Activated CD4-positive, alpha-beta T cell treated with anti-CD3 and anti-CD28 coated beads, Interleukin-2, amount 50 U/mL, for 16 hours (primary cell): Measurements from ENCODE around the gene TOR1B.
A peak's percentile ranks its signal among the peaks of the same experiment; 100 is the strongest.
"Not testable (repeated sequence)": the region's sequence is repeated elsewhere in the genome, so short reads cannot be mapped to it uniquely, and the experiment has no call there.

Experiments
- DNase-seq: peaks from one replicate; pipeline ENCODE4 v3.0.0-alpha.2; 2020

Gene TOR1B

DNA sequence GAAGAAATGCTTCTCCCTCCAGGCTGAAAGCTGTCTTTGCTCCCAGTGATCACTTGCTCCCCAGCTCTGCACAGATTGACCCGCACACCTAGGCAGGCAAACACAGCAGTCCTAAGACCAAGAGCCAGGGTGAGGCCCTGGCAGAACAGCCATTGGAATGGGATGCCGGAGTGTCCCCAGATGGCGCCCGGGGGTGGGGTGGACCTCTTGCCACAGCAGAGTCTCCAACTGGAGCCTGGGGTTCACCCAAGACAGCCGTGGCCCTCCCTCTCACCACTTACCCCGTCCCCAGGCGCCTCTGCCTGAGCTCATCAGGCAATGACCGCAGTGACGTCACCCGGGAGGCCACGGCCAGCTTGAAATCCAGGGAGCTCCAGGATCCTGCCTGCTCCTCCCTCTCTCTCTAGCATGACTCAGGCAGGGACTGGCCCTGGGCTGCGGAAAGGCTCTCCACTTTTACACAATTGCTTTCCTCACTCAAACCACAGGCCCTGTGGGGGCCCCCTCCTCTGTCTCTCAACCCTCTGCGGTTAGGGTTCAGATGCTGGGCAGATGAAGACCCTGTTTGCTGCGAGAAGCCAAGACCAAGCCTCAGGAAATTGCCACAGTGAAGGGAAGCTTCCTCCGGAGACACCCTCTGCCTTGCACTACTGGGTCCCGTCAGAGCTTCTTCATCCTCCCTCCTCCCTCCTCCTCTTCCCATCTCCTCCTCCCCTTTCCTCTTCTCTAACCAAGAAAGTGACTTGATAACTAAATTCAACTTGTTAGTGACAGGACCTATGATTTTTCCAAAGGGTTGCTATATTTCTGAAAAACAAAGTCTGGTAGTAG, 25.8 kb upstream of the TOR1B start:
- peak; percentile 46 for DNase-seq

DNA sequence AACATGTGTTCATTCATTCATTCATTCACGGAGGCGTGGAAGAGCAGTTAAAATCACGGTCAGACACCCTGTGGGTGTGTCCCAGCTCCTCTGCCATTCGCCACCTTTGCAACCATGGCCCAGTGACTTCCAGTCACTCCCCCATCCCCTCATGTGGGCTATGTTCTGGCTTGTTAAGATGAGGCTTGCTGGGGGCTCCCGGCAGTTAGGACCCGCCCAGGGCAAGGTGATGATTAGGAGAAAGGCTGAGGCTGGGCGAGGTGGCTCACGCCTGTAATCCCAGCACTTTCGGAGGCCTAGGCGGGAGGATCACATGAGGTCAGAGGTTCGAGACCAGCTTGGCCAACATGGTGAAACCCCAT, 25.2 kb upstream of the TOR1B start:
- DNase-seq: no peak

DNA sequence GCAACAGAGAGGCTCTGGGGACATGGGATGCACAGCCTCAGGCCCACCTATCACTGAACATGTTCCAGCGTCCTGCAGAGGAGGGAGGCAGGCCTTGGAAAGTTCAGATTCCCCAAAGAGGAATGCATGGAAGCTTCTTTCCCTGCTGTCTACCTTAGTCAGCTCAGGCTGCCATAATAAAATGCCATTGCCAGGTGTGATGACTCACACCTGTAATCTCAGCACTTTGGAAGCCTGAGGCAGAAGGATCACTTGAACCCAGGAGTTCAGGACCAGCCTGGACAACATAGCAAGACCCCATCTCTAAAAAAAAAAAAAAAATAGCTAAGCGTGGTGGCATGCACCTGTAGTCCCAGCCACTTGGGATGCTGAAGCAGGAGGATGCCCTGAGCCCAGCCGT, 24.5 kb upstream of the TOR1B start:
- no peak for DNase-seq

DNA sequence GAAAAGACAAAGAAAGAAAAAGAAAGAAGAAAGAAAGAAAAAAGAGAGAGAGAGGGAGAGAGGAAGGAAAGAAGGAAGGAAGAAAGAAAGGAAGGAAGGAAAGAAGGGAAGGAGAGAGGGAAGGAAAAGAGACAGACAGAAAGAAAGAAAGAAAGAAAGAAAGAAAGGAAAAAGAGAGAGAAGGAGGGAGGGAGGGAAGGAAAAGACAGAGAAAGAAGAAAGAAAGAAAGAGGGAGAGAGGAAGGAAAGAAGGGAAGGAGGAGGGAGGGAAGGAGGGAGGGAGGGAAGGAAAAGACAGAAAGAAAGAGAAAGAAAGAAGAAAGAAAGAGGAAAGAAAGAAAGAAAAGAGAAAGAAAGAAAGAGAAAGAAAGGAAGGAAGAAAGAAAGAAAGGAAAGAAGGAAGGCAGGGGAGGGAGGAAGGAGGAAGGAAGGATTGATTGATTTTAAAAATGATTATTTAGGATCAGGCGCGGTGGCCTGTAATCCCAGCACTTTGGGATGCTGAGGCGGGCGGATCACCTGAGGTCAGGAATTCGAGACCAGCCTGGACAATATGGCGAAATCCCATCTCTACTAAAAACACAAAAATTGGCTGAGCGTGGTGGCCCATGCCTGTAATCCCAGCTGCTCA, 23.3 kb upstream of the TOR1B start:
- DNase-seq: no peak

DNA sequence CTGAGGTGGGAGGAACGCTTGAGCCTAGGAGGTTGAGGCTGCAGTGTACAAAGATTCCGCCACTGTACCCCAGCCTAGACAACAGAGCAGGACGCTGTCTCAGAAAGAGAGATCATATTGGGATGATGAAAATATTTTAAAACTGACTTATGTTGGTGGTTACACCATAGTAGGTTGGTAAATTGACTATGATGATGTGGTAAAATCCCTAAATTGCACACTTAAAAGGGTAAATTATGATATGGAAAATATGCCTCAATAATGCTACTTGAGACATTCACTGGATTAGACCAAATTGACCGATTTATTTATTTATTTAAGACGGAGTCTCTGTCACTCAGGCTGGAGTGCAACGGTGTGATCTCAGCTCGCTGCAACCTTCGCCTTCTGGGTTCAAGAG, 21.9 kb upstream of the TOR1B start:
- no peak for DNase-seq

DNA sequence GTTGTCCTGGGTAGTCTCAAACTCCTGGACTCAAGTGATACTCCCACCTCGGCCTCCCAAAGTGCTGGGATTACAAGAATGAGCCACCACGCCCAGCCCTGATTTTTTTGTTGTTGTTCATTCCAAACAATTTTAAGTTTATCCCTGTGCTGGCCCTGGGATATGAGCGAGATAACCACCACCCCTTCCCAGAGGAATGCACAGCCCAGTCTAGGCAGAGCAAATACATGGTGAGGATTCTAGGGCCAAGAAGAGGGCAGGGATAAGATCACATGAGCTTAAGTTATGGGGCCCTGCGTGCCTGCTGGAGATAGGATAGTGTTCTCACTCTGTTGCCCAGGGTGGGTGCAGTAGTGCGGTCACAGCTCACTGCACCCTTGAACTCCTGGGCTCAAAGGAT, 21.0 kb upstream of the TOR1B start:
- no peak for DNase-seq

DNA sequence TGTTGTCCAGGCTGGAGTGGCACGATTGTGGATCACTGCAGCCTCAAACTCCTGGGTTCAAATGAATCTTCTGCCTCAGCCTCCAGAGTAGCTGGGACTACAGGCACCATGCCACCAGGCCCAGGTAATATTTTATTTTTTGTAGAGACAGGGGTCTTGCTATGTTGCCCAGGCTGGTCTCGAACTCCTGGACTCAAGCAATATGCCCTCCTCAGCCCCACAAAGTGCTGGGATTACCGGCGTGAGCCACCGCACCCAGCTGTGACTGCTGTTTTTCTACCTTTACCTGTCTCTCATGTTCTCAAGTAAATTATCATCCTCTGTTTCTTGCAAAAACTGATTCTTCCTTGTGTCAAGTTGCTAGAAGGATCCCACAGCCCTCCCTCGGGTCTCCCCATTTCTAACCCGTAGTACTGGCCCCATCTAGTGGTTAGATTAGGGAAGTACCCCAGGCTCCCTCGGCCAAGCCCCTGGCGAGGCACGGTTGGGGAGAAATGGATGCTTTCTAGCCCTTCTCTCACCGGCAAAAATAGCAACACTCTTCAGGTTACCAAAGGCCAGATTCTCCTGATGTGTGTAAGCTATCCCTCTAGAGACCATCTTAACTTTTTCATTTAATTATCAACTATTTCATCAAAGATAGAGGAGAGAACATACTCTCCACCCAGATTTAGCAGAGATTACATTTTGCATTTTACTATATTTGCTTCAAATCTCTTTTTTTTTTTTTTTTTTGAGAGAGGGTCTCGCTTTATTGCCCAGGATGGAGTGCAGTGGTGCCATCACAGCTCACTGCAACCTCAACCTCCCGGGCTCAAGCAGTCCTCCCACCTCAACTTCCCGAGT, 19.2 kb upstream of the TOR1B start:
- peak; percentile 80 for DNase-seq

DNA sequence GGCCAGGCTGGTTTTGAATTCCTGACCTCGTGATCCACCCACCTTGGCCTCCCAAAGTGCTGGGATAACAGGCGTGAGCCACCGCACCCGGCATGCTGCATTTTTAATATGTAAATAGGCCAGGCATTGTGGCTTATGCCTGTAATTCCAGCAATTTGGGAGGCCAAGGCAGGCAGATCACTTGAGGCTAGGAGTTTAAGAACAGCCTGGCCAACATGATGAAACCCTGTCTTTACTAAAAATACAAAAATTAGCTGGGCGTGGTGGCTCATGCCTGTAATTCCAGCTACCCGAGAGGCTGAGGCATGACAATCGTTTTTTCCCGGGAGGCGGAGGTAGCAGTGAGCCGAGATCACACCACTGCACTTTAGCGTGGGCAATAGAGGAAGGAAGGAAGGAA, 18.0 kb upstream of the TOR1B start:
- not testable (repeated sequence) for DNase-seq

DNA sequence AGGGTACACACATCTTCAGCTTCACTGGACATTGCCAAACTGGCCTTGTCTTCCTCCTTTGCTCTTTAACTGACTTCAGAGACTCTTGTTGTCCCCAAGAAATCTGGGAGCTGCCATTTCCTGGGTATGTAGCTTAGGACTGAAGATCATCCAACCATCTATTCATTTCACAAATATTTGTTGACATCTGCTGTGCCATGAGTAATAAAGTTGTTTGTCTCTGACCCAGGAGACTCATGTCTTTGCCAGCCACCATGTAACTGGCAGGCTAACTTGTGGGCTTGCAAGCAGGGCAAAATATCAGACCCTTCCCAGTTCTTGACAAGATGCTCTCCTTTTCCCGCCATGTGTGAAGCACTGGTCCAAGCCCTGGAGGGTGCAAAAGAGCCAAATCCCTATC, 17.1 kb upstream of the TOR1B start:
- no peak for DNase-seq

DNA sequence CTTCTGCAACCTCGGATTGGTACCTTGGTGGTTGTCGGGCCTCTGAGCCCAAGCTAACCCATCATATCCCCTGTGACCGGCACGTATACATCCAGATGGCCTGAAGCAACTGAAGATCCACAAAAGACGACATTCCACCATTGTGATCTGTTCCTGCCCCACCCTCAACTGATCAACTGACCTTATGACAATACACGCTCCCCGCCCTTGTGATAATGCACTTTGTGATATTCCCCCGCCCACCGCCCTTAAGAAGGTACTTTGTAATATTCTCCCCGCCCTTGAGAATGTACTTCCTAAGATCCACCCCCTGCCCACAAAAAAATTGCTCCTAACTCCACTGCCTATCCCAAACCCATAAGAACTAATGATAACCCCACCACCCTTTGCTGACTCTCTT, 16.5 kb upstream of the TOR1B start:
- no peak for DNase-seq

DNA sequence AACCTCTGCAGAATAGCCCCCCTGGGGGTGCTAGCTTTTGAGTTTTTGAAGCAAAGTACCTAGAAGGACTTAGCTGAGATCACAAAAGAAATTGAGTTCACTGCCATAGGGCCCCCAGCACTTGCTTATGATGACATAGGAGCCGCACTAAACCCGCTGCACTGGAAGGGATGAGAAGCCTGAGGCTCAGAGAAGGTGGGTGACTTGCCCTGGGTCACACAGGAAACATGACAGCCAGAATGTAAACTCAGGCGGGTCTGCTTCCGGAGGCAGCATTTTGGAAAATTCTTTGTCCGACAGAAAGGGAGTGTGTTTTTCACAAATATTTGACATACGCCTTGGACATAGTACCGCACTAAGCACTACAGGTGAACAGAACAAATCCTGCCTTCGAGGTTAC, 8.4 kb upstream of the TOR1B start:
- DNase-seq: no peak

DNA sequence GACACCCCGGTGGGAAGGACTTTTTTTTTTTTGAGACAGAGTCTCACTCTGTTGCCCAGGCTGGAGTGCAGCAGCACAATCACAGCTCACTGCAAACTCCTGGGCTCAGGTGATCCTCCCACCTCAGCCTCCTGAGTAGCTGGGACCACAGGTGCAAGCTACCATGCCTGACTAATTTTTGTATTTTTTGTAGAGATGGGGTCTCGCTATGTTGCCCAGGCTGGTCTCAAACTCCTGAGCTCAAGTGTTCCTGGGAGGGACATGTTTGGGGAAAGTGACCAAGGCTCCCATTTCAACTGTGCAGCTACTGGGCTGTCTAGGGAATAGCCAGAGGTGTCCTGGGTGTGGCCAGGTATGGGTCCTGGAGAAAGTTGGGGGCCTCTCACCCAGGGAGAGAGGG, 7.0 kb upstream of the TOR1B start:
- DNase-seq: not testable (repeated sequence)

DNA sequence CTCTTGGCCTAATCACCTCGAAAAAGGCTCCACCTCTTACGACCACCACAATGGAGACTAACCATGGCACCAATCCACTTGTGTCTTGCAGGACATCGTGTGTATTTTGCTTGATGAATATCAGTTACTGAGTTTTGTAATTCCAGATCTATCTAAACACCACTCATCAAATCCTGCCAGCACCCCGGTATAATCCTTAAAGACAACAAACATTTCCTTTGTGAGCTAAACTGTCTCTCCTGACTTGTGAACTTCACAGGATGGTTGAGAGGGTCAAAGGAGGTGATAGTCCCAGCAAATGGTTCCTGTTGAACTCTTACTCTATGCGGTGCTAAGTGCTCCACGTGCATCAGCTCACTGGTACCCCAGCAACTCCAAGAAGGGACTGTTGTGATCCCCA, 4.0 kb upstream of the TOR1B start:
- DNase-seq: no peak

DNA sequence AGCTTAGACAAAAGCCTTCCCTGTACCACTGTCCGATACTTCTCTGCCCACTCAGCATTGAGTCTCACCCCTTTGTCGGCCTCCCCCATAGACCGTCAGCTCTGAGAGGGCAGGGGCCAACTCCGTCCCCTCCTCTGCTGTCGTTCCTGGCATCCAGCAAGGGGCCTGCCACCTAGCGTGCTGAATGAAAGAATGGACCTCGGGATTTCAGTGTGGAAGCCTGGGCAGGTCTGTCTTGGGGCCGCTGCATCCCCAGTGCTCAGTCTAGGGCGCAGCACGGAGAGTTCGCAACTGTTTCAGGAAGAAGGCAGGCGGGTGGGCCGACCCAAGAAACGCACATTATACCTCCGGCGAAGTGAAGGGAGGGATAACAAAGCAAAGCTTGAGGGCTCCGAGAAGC, 1.5 kb upstream of the TOR1B start:
- no peak for DNase-seq

DNA sequence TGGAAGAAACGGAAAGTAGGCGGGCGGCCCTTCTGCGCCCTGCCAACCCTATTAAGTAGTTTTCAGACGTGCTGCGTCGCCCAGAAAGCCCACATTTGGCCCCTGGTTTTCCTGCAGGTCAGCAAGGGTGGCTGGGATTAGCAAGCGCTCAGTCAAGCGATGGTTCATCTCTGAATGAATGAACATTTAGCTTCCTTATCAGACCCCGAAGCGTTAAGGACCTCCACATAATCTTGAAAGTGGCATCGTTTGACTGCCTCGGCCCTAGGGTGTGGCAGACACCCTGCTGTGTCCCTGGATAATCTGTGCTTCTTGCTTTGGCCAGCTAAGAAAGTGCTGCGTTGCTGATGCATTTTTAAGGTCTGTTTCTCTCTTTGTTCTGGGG, 684 bp downstream of the TOR1B start:
- no peak for DNase-seq

DNA sequence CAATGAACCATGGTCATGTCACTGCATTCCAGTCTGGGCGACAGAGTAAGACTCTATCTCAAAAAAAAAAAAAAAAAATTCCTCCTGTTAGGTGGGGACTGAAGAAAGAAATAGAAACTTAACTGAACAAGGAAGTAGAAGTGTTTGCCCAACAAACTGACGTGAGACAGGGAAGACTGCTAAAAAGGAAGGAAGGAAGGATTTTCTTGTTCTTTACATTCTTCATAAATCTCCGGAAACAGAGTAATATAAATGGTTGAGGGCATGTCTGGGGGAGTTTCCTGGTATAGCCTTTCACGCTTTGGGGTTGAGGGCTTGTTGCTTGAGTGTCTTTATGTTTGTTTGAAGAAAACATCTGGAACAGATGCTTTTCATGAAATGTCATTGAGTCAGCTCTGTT, 3.1 kb downstream of the TOR1B start:
- DNase-seq: no peak

DNA sequence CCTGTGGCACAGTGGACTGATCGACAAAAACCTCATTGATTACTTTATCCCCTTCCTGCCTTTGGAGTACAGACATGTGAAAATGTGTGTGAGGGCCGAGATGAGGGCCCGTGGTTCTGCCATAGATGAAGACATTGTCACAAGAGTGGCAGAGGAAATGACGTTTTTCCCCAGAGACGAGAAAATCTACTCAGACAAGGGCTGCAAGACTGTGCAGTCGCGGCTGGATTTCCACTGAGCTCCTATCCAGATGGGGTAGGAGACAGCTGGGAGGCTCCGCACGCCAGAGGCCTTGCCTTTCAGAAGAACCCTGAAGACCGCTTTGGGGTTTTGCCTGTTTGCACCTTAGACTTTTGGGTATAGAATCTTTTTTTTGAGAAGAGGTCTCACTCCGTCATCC, 6.4 kb downstream of the TOR1B start:
- no peak for DNase-seq

DNA sequence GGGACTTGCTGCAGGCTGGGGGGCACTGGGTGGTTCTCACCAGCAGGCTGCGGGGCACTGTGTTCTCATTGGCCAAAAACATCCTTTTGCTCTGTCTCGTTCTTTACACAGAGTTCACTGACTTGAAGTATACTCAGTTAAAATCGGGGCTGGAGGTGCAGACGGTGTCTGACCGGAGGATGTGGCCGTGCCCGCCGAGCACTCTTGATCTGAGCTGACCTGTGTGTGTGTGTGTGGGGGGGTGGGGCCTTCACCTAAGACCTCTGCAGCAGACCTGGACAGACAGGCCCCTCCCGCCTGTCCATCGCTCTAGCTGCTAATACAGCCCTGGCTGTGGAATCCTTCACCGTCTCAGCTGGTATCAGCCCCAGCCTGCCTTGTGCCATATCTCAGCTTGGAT, 7.1 kb downstream of the TOR1B start:
- no peak for DNase-seq

DNA sequence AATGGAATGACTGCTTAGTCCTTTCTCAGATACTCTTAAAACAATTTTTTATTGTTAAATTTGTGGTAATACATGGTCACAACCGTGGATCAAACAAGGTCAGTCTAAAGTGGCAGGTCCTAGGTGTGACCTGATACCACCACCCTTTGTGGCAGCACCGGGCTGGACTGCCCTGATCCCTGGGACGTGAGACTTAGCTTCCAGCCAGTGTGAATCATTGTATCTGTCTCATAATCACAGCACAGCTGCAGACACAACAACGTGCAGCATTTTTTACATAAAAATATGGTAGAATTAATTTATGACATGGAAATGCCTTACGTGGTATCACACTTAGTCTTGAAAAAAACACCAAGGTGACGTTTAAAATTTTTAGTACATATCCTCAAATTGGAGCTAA, 7.8 kb downstream of the TOR1B start:
- no peak for DNase-seq

DNA sequence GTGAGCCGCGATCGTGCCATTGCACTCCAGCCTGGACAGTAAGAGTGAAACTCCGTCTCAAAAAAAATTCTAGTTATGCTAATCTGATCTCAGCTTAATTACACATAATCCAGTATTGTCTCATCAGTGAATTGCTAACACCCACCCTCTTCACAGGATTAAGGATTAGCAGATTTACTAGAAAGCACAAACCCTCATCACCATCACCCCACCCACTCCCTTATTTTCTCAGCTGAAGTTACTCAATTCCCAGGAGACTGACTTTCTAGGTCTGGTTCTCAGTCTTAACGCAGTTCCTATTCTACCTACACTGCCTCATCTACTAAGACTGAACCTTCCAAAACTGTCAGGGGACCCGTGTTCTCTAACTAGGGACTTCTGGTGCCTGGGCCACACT, 9.0 kb downstream of the TOR1B start:
- no peak for DNase-seq

DNA sequence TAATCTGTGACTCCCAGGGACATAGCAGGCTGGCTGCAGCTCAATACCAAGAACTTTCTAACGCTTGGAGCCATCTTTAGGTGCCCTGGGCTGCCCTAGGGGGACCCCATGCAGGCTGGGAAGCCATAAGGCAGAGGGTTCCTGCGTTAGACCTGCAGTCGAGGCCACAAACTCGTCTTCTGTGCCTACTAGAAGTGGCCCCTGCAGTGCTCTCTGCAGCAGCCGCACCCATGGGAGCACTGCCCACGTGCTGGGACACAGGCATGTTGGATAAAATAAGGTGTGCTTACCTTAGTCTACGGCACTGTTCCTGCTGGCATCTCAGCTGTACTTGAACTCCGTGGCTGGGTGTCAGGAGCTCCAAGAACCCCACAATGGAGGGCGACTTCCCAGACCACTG, 9.4 kb downstream of the TOR1B start:
- no peak for DNase-seq

DNA sequence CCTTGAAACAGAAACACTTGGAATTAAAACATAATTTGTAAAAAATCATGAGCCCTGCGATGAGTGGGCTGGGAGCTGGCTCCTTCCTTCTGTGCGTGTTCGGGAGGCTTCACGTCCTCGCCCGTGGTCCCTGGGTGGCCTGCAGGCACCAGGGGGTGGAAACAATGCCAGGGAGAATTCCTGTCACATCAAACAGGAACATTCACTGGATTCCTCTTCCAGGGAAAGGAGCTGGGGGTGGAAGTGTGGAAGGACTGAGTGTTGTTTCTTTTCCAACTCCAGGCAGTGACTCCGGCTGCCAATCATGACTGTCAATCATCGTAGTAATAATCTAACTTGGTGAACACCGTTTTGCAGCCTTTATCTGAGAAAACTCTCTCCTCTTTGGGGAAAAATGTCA, 10.7 kb downstream of the TOR1B start:
- DNase-seq: no peak

DNA sequence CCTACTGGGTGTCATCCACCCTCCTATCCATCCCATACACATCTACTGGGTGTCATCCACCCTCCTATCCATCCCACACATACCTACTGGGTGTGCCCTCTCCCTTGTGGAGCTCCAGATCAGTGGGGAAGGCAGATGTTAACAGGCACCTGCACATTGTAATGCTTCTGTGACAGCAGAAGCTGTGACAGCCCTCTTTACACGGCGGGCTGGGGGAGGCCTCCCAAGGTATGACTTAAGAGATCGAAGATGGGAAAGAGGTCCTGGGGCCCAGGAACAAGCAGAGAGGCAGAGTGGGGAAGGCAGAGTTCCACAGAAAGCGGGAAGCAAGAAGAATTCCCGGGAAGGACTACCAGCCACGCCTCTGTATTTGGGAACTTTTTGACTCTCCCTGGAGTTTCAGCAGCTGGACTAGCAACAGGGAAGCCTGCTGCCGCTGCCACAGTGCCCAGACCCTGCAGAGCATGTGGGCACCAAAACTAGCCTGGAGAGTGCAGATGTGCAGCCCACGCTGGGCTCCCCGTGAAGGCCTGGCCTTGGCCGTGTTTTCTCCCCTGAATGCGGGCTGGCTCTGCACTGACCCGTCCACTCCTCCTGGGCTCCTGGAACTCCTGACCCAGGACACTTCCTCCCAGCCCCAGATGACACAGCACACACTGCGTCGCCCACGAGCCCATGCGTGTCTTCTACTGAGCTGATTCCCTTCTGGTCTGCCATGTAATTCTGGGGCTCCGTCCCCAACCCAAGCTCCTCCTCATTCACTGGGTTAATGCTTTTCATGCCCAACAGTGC, 11.6 kb downstream of the TOR1B start:
- DNase-seq: no peak
